SU-DHL-6 (cell line): Measurements from ENCODE around the gene MKS1.

ENCODE experiments used
- EZH2phosphoT487 ChIP-seq: fragments of 200-600 bp; sonication (generic), shearing (Covaris generic); conservative IDR thresholded peaks from 2 replicates; pipeline ENCODE4 v1.6.1; 2018; ENCODE audit warnings: mild to moderate bottlenecking, antibody characterized with exemption, low read length, moderate library complexity, mixed read lengths
- TF ChIP-seq, protein P1 (sequence below): fragments of 200-600 bp; sonication (generic); IDR thresholded peaks from one replicate; pipeline ENCODE4 v1.5.1; 2017; ENCODE audit warnings: antibody characterized with exemption, mild to moderate bottlenecking, low read length, moderate library complexity; ENCODE audit not compliant: insufficient read depth, poor library complexity, severe bottlenecking

DNA sequence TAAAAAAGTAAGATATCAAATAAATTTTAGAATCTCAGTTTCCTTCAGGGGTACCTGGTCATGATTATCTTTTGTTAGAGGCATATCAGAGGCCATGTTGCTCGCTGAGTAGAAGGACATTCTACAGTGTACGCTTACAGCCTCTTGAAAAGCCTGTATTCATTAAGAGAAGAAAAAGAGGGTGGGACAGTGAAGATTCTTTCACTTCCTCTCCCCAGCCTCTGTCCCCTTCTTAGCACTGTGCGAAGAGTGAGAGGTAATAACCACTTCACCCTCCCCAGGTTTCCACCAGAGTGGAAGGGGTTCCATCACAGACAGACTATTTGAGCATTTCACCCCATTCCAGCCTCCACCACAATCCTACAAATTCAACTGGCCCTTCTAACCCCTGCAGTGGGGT is 14.5 kb upstream of the MKS1 start:
- TF ChIP-seq, protein P1, sequence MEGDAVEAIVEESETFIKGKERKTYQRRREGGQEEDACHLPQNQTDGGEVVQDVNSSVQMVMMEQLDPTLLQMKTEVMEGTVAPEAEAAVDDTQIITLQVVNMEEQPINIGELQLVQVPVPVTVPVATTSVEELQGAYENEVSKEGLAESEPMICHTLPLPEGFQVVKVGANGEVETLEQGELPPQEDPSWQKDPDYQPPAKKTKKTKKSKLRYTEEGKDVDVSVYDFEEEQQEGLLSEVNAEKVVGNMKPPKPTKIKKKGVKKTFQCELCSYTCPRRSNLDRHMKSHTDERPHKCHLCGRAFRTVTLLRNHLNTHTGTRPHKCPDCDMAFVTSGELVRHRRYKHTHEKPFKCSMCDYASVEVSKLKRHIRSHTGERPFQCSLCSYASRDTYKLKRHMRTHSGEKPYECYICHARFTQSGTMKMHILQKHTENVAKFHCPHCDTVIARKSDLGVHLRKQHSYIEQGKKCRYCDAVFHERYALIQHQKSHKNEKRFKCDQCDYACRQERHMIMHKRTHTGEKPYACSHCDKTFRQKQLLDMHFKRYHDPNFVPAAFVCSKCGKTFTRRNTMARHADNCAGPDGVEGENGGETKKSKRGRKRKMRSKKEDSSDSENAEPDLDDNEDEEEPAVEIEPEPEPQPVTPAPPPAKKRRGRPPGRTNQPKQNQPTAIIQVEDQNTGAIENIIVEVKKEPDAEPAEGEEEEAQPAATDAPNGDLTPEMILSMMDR: no peak
- TF ChIP-seq EZH2phosphoT487: no peak
